ENCODE results near the gene ADRM1. TPM values are rescaled to one million over a fixed set of nuclear protein-coding genes. Genes with fewer than 3 reads are reported as not detected.

Gene ADRM1
- polyA plus RNA-seq, 1 experiment, result 58.5 TPM

DNA sequence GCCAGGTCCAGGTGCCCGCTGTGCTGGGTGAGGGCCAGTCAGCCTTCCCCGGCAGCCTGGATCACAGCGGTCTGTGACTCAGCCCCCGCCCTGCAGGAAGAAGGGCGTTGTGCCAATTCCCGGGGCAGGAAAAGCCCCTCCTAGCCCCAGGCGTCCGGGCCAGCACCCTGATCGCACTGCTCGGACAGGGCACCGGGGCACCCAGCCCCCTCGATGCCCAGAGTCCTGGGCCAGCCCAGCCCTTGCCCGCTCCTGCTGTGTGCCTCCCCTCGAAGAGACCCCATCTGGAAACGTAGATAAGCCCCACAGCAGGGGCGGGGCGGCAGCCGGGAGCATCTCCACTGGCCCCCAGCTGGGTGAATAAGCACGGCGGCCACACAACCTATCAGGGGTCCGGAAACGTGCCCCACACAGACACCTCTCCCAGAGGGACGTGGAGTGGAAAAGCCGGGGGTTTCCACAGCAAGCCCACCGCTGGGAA is 54.4 kb downstream of the ADRM1 start:
- no peak for DNase-seq (ENCODE audit: low read depth, low spot score)
- POLR2A ChIA-PET, result interaction anchor here (0.6 to 1.9 kb wide), 5 partner anchors 8 to 18 kb away, joined by 3 to 6 read pairs (median 3); no protein-coding TSS in a partner anchor
- H3K27ac ChIP-seq (ENCODE audit: low read depth, low read length), result no peak overlapping the region
- TF ChIP-seq, protein P1, sequence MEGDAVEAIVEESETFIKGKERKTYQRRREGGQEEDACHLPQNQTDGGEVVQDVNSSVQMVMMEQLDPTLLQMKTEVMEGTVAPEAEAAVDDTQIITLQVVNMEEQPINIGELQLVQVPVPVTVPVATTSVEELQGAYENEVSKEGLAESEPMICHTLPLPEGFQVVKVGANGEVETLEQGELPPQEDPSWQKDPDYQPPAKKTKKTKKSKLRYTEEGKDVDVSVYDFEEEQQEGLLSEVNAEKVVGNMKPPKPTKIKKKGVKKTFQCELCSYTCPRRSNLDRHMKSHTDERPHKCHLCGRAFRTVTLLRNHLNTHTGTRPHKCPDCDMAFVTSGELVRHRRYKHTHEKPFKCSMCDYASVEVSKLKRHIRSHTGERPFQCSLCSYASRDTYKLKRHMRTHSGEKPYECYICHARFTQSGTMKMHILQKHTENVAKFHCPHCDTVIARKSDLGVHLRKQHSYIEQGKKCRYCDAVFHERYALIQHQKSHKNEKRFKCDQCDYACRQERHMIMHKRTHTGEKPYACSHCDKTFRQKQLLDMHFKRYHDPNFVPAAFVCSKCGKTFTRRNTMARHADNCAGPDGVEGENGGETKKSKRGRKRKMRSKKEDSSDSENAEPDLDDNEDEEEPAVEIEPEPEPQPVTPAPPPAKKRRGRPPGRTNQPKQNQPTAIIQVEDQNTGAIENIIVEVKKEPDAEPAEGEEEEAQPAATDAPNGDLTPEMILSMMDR (IDR thresholded peaks at IDR 0.05; ENCODE audit: low read depth, low read length), result no peak
- no peaks in the 10 kb centered on the region for H3K27me3 ChIP-seq (ENCODE audit: control insufficient read depth, insufficient read depth, low read length)
- H3K9me3 ChIP-seq (ENCODE audit: control insufficient read depth, insufficient read depth, low read length), result no peaks in the 10 kb centered on the region; the same call in 1 of the 2 replicates
- CTCF ChIA-PET, result interaction anchor here (1.1 to 1.4 kb wide), 2 partner anchors 25 to 26 kb away, joined by 4 read pairs; no protein-coding TSS in a partner anchor
- H3K4me3 ChIP-seq (ENCODE audit: low read depth, low read length), result no peak overlapping the region

DNA sequence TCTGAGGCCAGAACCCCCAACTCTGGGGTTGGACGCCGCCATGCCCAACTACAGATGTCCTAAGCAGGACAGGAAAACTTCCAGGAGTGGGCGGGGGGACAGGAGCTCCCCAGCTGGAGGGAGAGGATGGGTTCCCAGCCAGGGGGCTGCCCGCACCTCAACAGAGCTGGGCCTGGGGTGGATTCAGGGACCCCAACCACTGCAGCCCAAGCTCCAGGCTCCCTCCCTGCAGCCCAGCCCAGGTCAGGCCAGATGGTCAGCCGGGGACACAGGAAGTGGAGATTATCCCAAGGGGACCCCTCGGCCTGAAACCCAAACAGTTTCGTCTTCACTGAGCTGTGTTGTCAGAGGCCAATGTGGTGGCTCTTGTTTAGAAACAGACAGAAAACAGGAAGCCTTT is 54.9 kb downstream of the ADRM1 start:
- Histone ChIP-seq H3K27me3 (ENCODE audit: control insufficient read depth, insufficient read depth, low read length) (no peaks in the 10 kb centered on the region), H3K4me3 (ENCODE audit: low read depth, low read length) (no peak overlapping the region), H3K27ac (ENCODE audit: low read depth, low read length) (no peak overlapping the region), H3K9me3 (ENCODE audit: control insufficient read depth, insufficient read depth, low read length) (no peaks in the 10 kb centered on the region; the same call in 1 of the 2 replicates)
- CTCF ChIA-PET, result interaction anchor here (1.1 kb wide), 1 partner anchor 25 kb away, joined by 4 read pairs; no protein-coding TSS in a partner anchor
- TF ChIP-seq, protein P1 (IDR thresholded peaks at IDR 0.05; ENCODE audit: low read depth, low read length), result no peak
- POLR2A ChIA-PET, result interaction anchor here (0.5 to 1.0 kb wide), 3 partner anchors 11 to 17 kb away, joined by 3 to 5 read pairs (median 5); no protein-coding TSS in a partner anchor
- DNase-seq (ENCODE audit: low read depth, low spot score), result no peak

Other genes starting within 250 kb of the ADRM1 start
- gene TAF4, start 237.1 kb upstream of the ADRM1 start, polyA plus RNA-seq (2011; rRNA removed), result 2.6 and 2.7 TPM in 2 replicates
- 26.2 and 30.7 TPM in 2 replicates for gene LSM14B, start 180.5 kb upstream of the ADRM1 start, polyA plus RNA-seq (2011; rRNA removed)
- gene PSMA7, start 159.6 kb upstream of the ADRM1 start, polyA plus RNA-seq (2011; rRNA removed), result 368 and 383 TPM in 2 replicates
- gene SS18L1, start 159.2 kb upstream of the ADRM1 start, polyA plus RNA-seq (2011; rRNA removed), result 6.5 and 6.8 TPM in 2 replicates
- gene MTG2, start 120.0 kb upstream of the ADRM1 start, polyA plus RNA-seq (2011; rRNA removed), result 15.6 and 17.1 TPM in 2 replicates
- gene HRH3, start 82.7 kb upstream of the ADRM1 start, polyA plus RNA-seq (2011; rRNA removed), result not detected in 2 replicates
- gene OSBPL2, start 64.5 kb upstream of the ADRM1 start, polyA plus RNA-seq (2011; rRNA removed), result 18.0 and 18.5 TPM in 2 replicates
- 1.9 and 3.8 TPM in 2 replicates for gene LAMA5, start 64.3 kb downstream of the ADRM1 start, polyA plus RNA-seq (2011; rRNA removed)
- gene RPS21, start 84.1 kb downstream of the ADRM1 start, polyA plus RNA-seq (2011; rRNA removed), result 2,351 and 2,723 TPM in 2 replicates
- gene CABLES2, start 104.3 kb downstream of the ADRM1 start, polyA plus RNA-seq (2011; rRNA removed), result 3.8 and 4.9 TPM in 2 replicates
- not detected in 2 replicates for gene RBBP8NL, start 124.5 kb downstream of the ADRM1 start, polyA plus RNA-seq (2011; rRNA removed)
- not detected in 2 replicates for gene GATA5, start 173.0 kb downstream of the ADRM1 start, polyA plus RNA-seq (2011; rRNA removed)

All from AG04450 (cell line).